Right atrium auricular region (tissue), 2 donors: ENCODE data around the gene FBXL15. TPM values are rescaled to one million over a fixed set of nuclear protein-coding genes. Genes with fewer than 3 reads are reported as not detected.

Experiments
- DNase-seq: peaks from one replicate; pipeline ENCODE4 v3.0.0-alpha.2; 2019; ENCODE audit warnings: low spot score
- H3K27ac ChIP-seq, 2 donors: fragments of 200-600 bp; sonication (generic); 1 replicate in 1 of 2; 2 replicates in 1 of 2; pipeline ENCODE4 v1.5.1; 2016 to 2019
- H3K27me3 ChIP-seq, 2 donors: fragments of 200-600 bp; sonication (generic); one replicate each; pipeline versions ENCODE4 v1.5.1 to v1.6.0; 2017 to 2019
- H3K36me3 ChIP-seq: fragments of 200-600 bp; sonication (generic); one replicate; pipeline ENCODE4 v1.5.1; 2016
- H3K4me1 ChIP-seq, 2 donors: fragments of 200-600 bp; sonication (generic); one replicate each; pipeline versions ENCODE4 v1.5.1 to v1.6.0; 2017 to 2019
- H3K4me3 ChIP-seq, 2 donors: fragments of 200-600 bp; sonication (generic); 1 replicate in 1 of 2; 2 replicates in 1 of 2; pipeline ENCODE4 v1.5.1; 2017 to 2019; ENCODE audit warnings: mild to moderate bottlenecking in 1 of 2, moderate library complexity in 1 of 2
- H3K9me3 ChIP-seq, 2 donors: fragments of 200-600 bp; sonication (generic); one replicate each; pipeline ENCODE4 v1.5.1; 2019
- total RNA-seq, 2 donors: library from RNA; depleted of rRNA; stranded (reverse); fragments of >200 nt; gene quantifications; one replicate each; pipeline ENCODE4 v1.1.0, GENCODE V29; 2016
- TF ChIP-seq, protein P1 (sequence below), 2 donors: fragments of 200-600 bp; sonication (generic); IDR thresholded peaks; one replicate each; pipeline ENCODE4 v1.5.1; 2019; ENCODE audit warnings: antibody characterized with exemption in 2 of 2

The FBXL15 gene
- total RNA-seq, 2 donors from 2014 or later = 16.6 to 21.3 TPM

DNA sequence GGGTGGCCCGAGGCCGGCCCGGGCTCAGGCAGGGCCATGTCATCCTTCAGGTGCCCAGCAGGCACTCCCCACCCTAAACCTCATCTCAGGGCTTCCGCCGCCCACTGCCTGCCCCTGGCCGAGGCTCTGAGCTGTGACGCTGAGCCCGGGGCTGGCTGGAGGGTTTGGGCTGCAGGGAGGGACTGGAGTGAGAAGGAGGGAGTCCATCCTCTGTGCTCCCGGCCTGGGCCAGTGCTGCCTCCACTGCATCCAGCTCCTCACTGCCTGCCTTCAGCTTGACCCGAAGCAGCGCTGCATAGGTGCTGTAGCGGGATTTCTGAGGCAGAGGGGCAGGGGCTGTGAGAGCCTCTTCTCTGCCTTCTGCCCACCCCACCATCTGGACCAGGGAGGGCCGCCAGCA, 17.5 kb upstream of the FBXL15 start:
- H3K27me3 ChIP-seq = no peaks in the 10 kb centered on the region
- TF ChIP-seq, protein P1, sequence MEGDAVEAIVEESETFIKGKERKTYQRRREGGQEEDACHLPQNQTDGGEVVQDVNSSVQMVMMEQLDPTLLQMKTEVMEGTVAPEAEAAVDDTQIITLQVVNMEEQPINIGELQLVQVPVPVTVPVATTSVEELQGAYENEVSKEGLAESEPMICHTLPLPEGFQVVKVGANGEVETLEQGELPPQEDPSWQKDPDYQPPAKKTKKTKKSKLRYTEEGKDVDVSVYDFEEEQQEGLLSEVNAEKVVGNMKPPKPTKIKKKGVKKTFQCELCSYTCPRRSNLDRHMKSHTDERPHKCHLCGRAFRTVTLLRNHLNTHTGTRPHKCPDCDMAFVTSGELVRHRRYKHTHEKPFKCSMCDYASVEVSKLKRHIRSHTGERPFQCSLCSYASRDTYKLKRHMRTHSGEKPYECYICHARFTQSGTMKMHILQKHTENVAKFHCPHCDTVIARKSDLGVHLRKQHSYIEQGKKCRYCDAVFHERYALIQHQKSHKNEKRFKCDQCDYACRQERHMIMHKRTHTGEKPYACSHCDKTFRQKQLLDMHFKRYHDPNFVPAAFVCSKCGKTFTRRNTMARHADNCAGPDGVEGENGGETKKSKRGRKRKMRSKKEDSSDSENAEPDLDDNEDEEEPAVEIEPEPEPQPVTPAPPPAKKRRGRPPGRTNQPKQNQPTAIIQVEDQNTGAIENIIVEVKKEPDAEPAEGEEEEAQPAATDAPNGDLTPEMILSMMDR (IDR thresholded peaks at IDR 0.05) = no peak
- no peak for DNase-seq
- no peaks in the 10 kb centered on the region for H3K9me3 ChIP-seq
- peaks cover 14% of the 10 kb centered on the region for H3K36me3 ChIP-seq
- H3K4me3 ChIP-seq = no peak overlapping the region
- H3K4me1 ChIP-seq = peaks cover 0 to 18% of the 10 kb centered on the region in 2 donors
- H3K27ac ChIP-seq = no peak overlapping the region

DNA sequence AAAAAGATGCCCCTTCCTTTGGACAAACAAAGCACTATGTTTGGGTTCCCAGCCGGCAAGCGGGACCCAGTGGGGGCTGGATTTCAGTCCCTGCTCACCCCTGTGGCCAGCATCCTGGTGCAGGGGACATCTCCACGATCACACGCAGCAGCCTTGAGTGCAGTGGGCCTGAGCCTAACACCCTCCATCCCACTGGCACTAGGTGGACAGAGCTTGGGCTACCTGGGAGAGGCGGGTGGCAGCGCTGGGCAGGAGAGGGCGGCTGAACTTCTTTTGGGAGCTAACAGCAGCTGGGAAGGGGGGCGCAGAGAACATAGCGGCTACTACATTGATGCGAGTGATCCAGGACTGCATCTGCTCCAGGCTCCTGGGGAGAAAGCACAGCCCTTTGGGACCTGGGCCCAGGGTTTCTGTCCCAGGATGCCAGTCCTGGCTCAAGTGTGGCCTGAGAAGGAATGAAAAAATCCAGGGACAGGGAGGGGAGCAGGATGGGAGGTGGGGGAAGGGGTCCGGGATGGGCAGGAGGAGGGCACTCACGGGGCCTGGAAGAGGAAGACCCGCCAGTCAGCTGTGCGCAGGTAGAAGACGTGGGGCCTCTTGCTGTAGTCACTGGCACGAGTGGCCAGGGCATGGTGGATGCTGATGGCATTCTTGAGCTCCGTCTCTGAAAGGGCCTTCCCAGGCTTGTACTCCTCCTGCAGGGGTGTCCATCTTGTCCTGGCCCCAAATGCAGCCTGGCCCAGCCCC, 16.1 kb upstream of the FBXL15 start:
- H3K36me3 ChIP-seq = peaks cover 14% of the 10 kb centered on the region
- peaks cover 0 to 7% of the 10 kb centered on the region in 2 donors for H3K4me1 ChIP-seq
- no peak overlapping the region for H3K4me3 ChIP-seq
- DNase-seq = no peak
- no peaks in the 10 kb centered on the region for H3K27me3 ChIP-seq
- no peaks in the 10 kb centered on the region for H3K9me3 ChIP-seq
- TF ChIP-seq, protein P1 (IDR thresholded peaks at IDR 0.05) = no peak
- no peak overlapping the region for H3K27ac ChIP-seq

DNA sequence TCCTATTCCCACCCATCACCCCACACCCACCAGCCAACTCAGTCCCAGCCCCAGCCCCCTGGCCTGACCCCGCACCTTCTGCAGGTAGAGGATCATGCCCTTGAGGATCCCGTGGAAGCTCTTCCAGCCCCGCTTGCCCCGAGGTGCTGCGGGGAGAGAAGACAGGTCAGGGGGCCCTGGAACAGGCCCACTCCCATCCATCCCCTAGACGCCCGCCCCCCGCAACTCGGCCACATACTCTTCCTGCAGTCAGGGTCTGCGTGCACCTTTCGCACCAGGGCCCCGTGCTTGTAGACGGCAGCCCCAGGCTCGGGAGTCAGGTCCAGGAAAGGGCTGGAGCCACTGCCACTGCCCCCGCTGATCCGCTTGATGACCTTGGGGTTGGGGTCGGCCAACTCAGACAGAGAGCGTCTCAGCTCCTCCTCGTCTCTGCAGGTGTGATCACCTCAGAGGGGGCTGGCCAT, 15.5 kb upstream of the FBXL15 start:
- TF ChIP-seq, protein P1 (IDR thresholded peaks at IDR 0.05) = no peak
- peaks cover 0 to 4% of the 10 kb centered on the region in 2 donors for H3K4me1 ChIP-seq
- peaks cover 14% of the 10 kb centered on the region for H3K36me3 ChIP-seq
- no peak overlapping the region for H3K4me3 ChIP-seq
- no peak for DNase-seq
- no peaks in the 10 kb centered on the region for H3K9me3 ChIP-seq
- no peak overlapping the region for H3K27ac ChIP-seq
- H3K27me3 ChIP-seq = no peaks in the 10 kb centered on the region

- Histone ChIP-seq H3K4me3 (no peak overlapping the region), H3K36me3 (peaks cover 14% of the 10 kb centered on the region), H3K27ac (no peak overlapping the region), H3K4me1 (peaks cover 0 to 8% of the 10 kb centered on the region in 2 donors), H3K9me3 (no peaks in the 10 kb centered on the region), H3K27me3 (peaks cover 0 to 4% of the 10 kb centered on the region in 2 donors)
- TF ChIP-seq, protein P1 (IDR thresholded peaks at IDR 0.05) = no peak
- no peak for DNase-seq
Observed at GRCh38 chr10:102405632-102406031, 15.0 kb upstream of the FBXL15 start.

DNA sequence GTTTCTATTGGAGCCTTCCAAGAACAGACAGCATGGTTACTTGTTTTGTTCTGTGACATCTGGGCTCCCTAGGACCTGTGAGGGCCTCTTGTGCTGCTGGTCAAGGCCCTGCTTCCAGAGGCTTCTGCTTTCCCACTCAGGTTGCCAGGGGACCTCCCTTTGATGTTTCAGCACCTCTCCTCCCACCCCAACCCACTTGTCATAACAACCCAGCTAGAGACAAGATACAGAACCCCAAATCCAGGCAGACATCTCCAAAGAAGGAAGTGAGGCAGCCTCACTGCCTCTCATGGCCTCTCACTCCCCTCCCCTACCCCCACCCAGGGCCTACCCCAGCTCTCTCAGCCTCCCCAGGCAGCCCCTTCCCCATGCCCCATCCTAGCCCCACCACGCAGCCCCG, 13.8 kb upstream of the FBXL15 start:
- H3K4me3 ChIP-seq = no peak overlapping the region
- peaks cover 5% of the 10 kb centered on the region for H3K36me3 ChIP-seq
- no peak for DNase-seq
- H3K27ac ChIP-seq = no peak overlapping the region
- TF ChIP-seq, protein P1 (IDR thresholded peaks at IDR 0.05) = no peak
- peaks cover 0 to 5% of the 10 kb centered on the region in 2 donors for H3K27me3 ChIP-seq
- H3K4me1 ChIP-seq = peaks cover 0 to 11% of the 10 kb centered on the region in 2 donors
- no peaks in the 10 kb centered on the region for H3K9me3 ChIP-seq
